Neural progenitor cell (in vitro differentiated cells): ENCODE results near the gene STK4.

Experiments used
- CTCF ChIP-seq: fragments of 200-600 bp; sonication (generic); IDR thresholded peaks from 2 replicates; pipeline ENCODE4 v1.5.1; 2017; ENCODE audit warnings: antibody characterized with exemption, mild to moderate bottlenecking
- EZH2 ChIP-seq: fragments of 200-600 bp; sonication (generic); IDR thresholded peaks from 2 replicates; pipeline ENCODE4 v1.6.1; 2017; ENCODE audit warnings: antibody characterized with exemption, mild to moderate bottlenecking, moderate library complexity

- TF ChIP-seq CTCF (no peak), EZH2 (no peak)
These were observed 147.6 kb downstream of the STK4 start for GRCh38 chr20:45113865-45114264.
